ENCODE measurements around the gene CAPN13.

GRCh38 chr2:30684026-30684425 is 123.2 kb downstream of the CAPN13 start:
- TF ChIP-seq CTCF (IDR thresholded peaks at IDR 0.05) (no peak), POLR2AphosphoS5 (IDR thresholded peaks at IDR 0.05; ENCODE audit: low read depth, low read length) (no peak), NFIC (IDR thresholded peaks at IDR 0.05; ENCODE audit: borderline replicate concordance) (no peak), USF2 (IDR thresholded peaks at IDR 0.05; ENCODE audit: borderline replicate concordance, low read depth, low read length) (no peak), RCOR1 (IDR thresholded peaks at IDR 0.05; ENCODE audit: low read length) (no peak), GATA2 (CRISPR knock-in tag; IDR thresholded peaks at IDR 0.05) (no peak), JUND (IDR thresholded peaks at IDR 0.05) (no peak)

Measured in SK-N-SH (cell line).